ENCODE measurements around the gene DECR2. TPM values are rescaled to one million over a fixed set of nuclear protein-coding genes. Genes with fewer than 3 reads are reported as not detected.
A peak's percentile ranks its signal among the peaks of the same experiment; 100 is the strongest.

DECR2 gene
- total and polyA plus RNA-seq, 9 of the 15 experiments (the other 6 are each of a cell fraction or from before 2014, with no cell fraction given): 1.0 to 31.9 (median 10.3) TPM

DNA sequence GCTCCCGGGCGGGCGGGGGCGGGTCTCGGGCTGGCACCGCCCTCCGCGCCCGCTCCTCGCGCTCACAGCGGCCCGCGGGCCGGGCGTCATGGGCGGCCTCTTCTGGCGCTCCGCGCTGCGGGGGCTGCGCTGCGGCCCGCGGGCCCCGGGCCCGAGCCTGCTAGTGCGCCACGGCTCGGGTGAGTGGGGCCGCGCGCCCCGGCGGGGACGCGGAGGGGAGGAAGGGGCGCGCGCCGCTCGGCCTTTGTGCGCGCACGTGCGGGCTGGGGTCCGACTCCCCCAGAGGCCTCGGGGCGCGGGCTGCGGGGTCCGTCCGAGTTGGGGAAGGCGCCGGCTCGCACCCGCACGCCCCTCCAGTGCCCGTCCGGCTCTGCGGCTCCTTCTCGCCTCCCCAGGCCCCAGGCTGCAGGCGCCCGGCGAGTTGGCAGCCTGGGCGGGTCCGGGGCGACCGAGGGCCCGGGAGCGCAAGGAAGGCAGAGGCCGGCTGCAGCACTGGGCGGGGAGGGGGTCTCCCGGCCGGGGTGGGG lies 4.5 kb upstream of the DECR2 start, which contains the start of gene NME4:
Gene NME4 (plus strand): TSS at position 65 of the 527 bp plus-strand sequence. CDS start 24 bp downstream, at position 89.
- ATAC-seq: peak; percentile 12; the same call in 2 of the 3 replicates
- in situ Hi-C loops (cut with MboI) (loop anchor here (10.0 kb wide), 1 partner anchor 278 kb away; the partner anchor contains the start of gene RHBDL1), intact Hi-C loops (cut with micrococcal nuclease) (loop anchor here (5.0 to 10.0 kb wide), 3 partner anchors 88 to 285 kb away; partner anchors contain the start of genes JMJD8, RHOT2 and STUB1)
- H2AFZ ChIP-seq (ENCODE audit: low read depth, low read length): peak within 1 kb of the TSS; percentile 90
- no peaks in the 10 kb centered on the region for H3K27me3 ChIP-seq (ENCODE audit: control insufficient read depth in 2 of 2, insufficient read depth in 2 of 2, low read length in 2 of 2)
- peak within 1 kb of the TSS; percentile 76 to 97 for H3K9ac ChIP-seq (ENCODE audit: insufficient read depth in 1 of 2, low read depth in 2 of 2, low read length in 2 of 2)
- peak within 1 kb of the TSS; percentile 95 for H3K27ac ChIP-seq (ENCODE audit: extremely low read depth, low read depth, low read length)
- CTCF ChIA-PET (ENCODE audit: low intra/inter-chr PET ratio): no interaction called here
- peaks cover 29 to 61% of the 10 kb centered on the region in 2 experiments for H3K4me1 ChIP-seq (replicated peaks in 1 of 2; ENCODE audit: control insufficient read depth in 2 of 2, insufficient read depth in 2 of 2, low read length in 2 of 2)
- peak; percentile 75 to 81 (median 80) for DNase-seq (ENCODE audit: extremely low read depth in 1 of 4, low spot score in 3 of 4)
- 0% methylated on average over 29 of the region's 75 CpGs for WGBS (ENCODE audit: insufficient coverage, low coverage, missing lambda C conversion rate)
- H3K9me1 ChIP-seq (ENCODE audit: control insufficient read depth, insufficient read depth, low read length): no peaks in the 10 kb centered on the region
- no TSS peak for BruUV-seq (replicated peaks)
- no peak for FAIRE-seq
- H3K36me3 ChIP-seq (ENCODE audit: control insufficient read depth, insufficient read depth, low read length): peaks cover 24% of the 10 kb centered on the region
- peak within 1 kb of the TSS; percentile 90 for H3K4me2 ChIP-seq (ENCODE audit: insufficient read depth, low read length)
- POLR2A ChIA-PET: interaction anchor here (0.6 to 1.5 kb wide), 8 partner anchors 9 to 279 kb away, joined by 3 to 5 read pairs (median 3); partner anchors contain the start of genes CAPN15 and RHBDL1
- no peaks in the 10 kb centered on the region for H4K20me1 ChIP-seq (replicated peaks; ENCODE audit: control insufficient read depth, insufficient read depth, low read length)
- peaks cover 56% of the 10 kb centered on the region for H3K79me2 ChIP-seq (ENCODE audit: control insufficient read depth, insufficient read depth, low read length)
- peak within 1 kb of the TSS; percentile 70 for H3K4me3 ChIP-seq
- H3K9me3 ChIP-seq (replicated peaks; ENCODE audit: control insufficient read depth, insufficient read depth, low read depth, low read length): no peaks in the 10 kb centered on the region
- TF ChIP-seq ZNF740 (CRISPR knock-in tag; IDR thresholded peaks at IDR 0.05): peak; percentile 70
- TF ChIP-seq ZNF740 (tag; IDR thresholded peaks at IDR 0.05): no peak
- no peak for TF ChIP-seq FOXJ3 (CRISPR knock-in tag; IDR thresholded peaks at IDR 0.05)
- no peak for TF ChIP-seq ZBTB43 (CRISPR knock-in tag; IDR thresholded peaks at IDR 0.05)
- TF ChIP-seq HDAC8 (tag; IDR thresholded peaks at IDR 0.05): no peak
- TF ChIP-seq ERF (CRISPR knock-in tag; IDR thresholded peaks at IDR 0.05): peak; percentile 86; the same call in 1 of the 2 replicates
- peak; percentile 80 for TF ChIP-seq CCNT2 (IDR thresholded peaks at IDR 0.05; ENCODE audit: borderline replicate concordance, extremely low read depth, insufficient read length, low read depth, low read length)
- TF ChIP-seq, protein P1, sequence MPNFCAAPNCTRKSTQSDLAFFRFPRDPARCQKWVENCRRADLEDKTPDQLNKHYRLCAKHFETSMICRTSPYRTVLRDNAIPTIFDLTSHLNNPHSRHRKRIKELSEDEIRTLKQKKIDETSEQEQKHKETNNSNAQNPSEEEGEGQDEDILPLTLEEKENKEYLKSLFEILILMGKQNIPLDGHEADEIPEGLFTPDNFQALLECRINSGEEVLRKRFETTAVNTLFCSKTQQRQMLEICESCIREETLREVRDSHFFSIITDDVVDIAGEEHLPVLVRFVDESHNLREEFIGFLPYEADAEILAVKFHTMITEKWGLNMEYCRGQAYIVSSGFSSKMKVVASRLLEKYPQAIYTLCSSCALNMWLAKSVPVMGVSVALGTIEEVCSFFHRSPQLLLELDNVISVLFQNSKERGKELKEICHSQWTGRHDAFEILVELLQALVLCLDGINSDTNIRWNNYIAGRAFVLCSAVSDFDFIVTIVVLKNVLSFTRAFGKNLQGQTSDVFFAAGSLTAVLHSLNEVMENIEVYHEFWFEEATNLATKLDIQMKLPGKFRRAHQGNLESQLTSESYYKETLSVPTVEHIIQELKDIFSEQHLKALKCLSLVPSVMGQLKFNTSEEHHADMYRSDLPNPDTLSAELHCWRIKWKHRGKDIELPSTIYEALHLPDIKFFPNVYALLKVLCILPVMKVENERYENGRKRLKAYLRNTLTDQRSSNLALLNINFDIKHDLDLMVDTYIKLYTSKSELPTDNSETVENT (CRISPR knock-in tag; IDR thresholded peaks at IDR 0.05): peak; percentile 73; the same call in 1 of the 2 replicates
- TF ChIP-seq USF1 (CRISPR knock-in tag; IDR thresholded peaks at IDR 0.05): no peak
- 0 out of 2 replicates have a peak, but pooled peaks have one; percentile 20 for TF ChIP-seq E2F3 (CRISPR knock-in tag; IDR thresholded peaks at IDR 0.05)
- TF ChIP-seq ZNF445 (CRISPR knock-in tag; IDR thresholded peaks at IDR 0.05; ENCODE audit: low read depth): no peak

Data from K562 (cell line).